ENCODE data around the gene CCND1. TPM values are rescaled to one million over a fixed set of nuclear protein-coding genes. Genes with fewer than 3 reads are reported as not detected.

CCND1 gene
- total and polyA plus RNA-seq, 2 of the 8 experiments (the other 6 are each of a cell fraction or from before 2014, with no cell fraction given): 64.5 to 170 TPM

DNA sequence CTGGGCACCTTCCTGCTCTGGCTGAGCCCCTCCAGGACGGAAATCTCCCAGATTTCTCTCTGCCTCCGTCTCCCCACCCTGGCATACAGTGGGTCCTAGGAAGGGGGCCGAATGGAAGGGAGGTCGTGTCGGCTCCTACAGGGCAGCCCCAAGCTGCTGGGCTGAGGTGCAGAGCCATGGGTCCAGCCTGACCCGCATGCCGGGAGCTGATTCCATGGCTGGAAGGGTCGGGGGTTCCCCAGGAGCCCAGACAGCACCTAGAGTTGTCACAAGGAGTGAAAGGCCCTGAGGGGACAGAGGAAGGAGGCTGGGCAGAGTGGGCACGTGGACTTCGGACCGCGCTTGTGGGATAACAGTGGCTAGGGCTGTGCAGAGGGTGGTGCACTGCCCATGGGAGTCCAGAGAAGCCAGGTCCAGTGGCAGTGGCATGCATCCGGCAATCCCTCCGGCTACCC, 16.5 kb downstream of the CCND1 start (continued):
- TF ChIP-seq SIN3A (conservative IDR thresholded peaks at IDR 0.05 in 1 of 2, IDR thresholded peaks at IDR 0.05 in 1 of 2; ENCODE audit: low read depth in 1 of 2, low read length in 2 of 2) (no peak), CTBP2 (IDR thresholded peaks at IDR 0.05; ENCODE audit: borderline replicate concordance, insufficient read depth, insufficient read length, low read length) (no peak), JUND (IDR thresholded peaks at IDR 0.05; ENCODE audit: low read length) (no peak), TAF1 (IDR thresholded peaks at IDR 0.05; ENCODE audit: low read depth, low read length) (no peak), SAP30 (IDR thresholded peaks at IDR 0.05; ENCODE audit: insufficient read depth, insufficient replicate concordance, low read length) (no peak), EGR1 (IDR thresholded peaks at IDR 0.05; ENCODE audit: borderline replicate concordance, low read depth, low read length) (no peak), SP2 (IDR thresholded peaks at IDR 0.05; ENCODE audit: low read length) (no peak)
- TF ChIP-seq, protein P1, sequence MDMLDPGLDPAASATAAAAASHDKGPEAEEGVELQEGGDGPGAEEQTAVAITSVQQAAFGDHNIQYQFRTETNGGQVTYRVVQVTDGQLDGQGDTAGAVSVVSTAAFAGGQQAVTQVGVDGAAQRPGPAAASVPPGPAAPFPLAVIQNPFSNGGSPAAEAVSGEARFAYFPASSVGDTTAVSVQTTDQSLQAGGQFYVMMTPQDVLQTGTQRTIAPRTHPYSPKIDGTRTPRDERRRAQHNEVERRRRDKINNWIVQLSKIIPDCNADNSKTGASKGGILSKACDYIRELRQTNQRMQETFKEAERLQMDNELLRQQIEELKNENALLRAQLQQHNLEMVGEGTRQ (IDR thresholded peaks at IDR 0.05; ENCODE audit: low read length): no peak

Measured in H1 (cell line).